CMK (cell line): Measurements from ENCODE around the gene FTH1.
"Not testable (repeated sequence)": the region's sequence is repeated elsewhere in the genome, so short reads cannot be mapped to it uniquely, and the experiment has no call there.

Experiments used
- DNase-seq: peaks from one replicate; pipeline ENCODE4 v3.0.0-alpha.2; 2010; ENCODE audit warnings: low read depth

The FTH1 gene

GRCh38 chr11:61963282-61964057, 4.0 kb downstream of the FTH1 start:
- DNase-seq: no peak

GRCh38 chr11:61963016-61963281, 4.5 kb downstream of the FTH1 start:
- DNase-seq: no peak

- no peak for DNase-seq
Measured at GRCh38 chr11:61962213-61963015, 5.0 kb downstream of the FTH1 start.

- no peak for DNase-seq
Measured at GRCh38 chr11:61961570-61962212, 5.7 kb downstream of the FTH1 start.

GRCh38 chr11:61960532-61960931, 6.9 kb downstream of the FTH1 start:
- no peak for DNase-seq

- no peak for DNase-seq
Measured at GRCh38 chr11:61959678-61960077, 7.8 kb downstream of the FTH1 start.

- no peak for DNase-seq
Measured at GRCh38 chr11:61959114-61959513, 8.3 kb downstream of the FTH1 start.

- DNase-seq: no peak
Measured at GRCh38 chr11:61958590-61958989, 8.8 kb downstream of the FTH1 start.

GRCh38 chr11:61957021-61957770, 10.2 kb downstream of the FTH1 start:
- DNase-seq: no peak

- no peak for DNase-seq
Measured at GRCh38 chr11:61956191-61957020, 11.0 kb downstream of the FTH1 start.

- no peak for DNase-seq
Measured at GRCh38 chr11:61955422-61956135, 11.9 kb downstream of the FTH1 start.

- no peak for DNase-seq
Measured at GRCh38 chr11:61954851-61955421, 12.5 kb downstream of the FTH1 start.

GRCh38 chr11:61954106-61954850, 13.2 kb downstream of the FTH1 start:
- no peak for DNase-seq

GRCh38 chr11:61953632-61954031, 13.8 kb downstream of the FTH1 start:
- DNase-seq: not testable (repeated sequence)

- no peak for DNase-seq
Measured at GRCh38 chr11:61952882-61953281, 14.6 kb downstream of the FTH1 start.

GRCh38 chr11:61951484-61952135, 15.8 kb downstream of the FTH1 start:
- DNase-seq: no peak

- DNase-seq: no peak
Measured at GRCh38 chr11:61950035-61950547, 17.3 kb downstream of the FTH1 start, which contains the start of gene BEST1. BEST1 (plus strand) TSS chr11:61950351; CDS start chr11:61951807, 1,456 bp downstream.

GRCh38 chr11:61949169-61950034, 18.0 kb downstream of the FTH1 start:
- DNase-seq: no peak
